ENCODE measurements around the gene SERPINA6.
"Not testable (repeated sequence)": the region's sequence is repeated elsewhere in the genome, so short reads cannot be mapped to it uniquely, and the experiment has no call there.

SERPINA6 gene

DNA sequence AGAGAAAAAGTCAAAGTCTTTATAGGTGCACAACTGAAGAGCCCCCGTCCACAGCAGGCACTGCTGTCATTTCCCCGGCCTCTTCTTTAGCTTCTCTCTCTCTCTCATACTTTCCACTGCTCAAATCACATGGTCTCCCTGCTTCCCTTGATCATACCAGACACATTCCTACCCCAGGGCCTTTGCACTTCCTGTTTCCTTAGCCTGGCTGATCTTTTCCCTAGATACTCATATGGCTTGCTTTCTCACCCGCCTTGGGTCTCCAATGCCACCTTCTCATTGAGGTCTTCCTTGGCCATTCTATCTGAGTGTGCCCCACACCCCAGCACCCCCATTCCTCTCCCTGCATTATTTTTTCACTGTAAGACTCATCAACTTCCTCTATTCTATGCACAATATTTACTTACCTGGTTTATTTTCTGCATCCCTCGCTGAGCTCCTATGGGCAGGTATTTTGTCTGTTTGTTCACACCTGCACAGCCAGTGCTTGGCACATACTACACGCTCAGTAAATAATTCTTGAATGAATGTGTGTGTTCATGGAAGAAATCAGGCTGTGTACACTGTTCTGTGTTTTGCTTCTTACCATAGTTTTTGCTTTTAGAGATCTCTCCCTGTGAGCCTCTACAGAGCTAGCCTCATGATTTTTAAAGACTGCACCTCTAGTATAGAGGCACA lies 33.4 kb upstream of the SERPINA6 start:
- H3K36me3 Mint-ChIP-seq (ENCODE audit: low read depth) = no peaks in the 10 kb centered on the region
- peaks cover 5% of the 10 kb centered on the region for H3K9me3 Mint-ChIP-seq

GRCh38 chr14:94355191-94355794 lies 32.2 kb upstream of the SERPINA6 start:
- Mint-ChIP-seq H3K4me1 (no peaks in the 10 kb centered on the region), H3K27ac (no peak overlapping the region), H3K9me3 (peaks cover 5% of the 10 kb centered on the region), H3K4me3 (no peak overlapping the region), H3K27me3 (ENCODE audit: low read depth) (peaks cover 36% of the 10 kb centered on the region), H3K36me3 (ENCODE audit: low read depth) (no peaks in the 10 kb centered on the region)
- TF ChIP-seq, protein P1, sequence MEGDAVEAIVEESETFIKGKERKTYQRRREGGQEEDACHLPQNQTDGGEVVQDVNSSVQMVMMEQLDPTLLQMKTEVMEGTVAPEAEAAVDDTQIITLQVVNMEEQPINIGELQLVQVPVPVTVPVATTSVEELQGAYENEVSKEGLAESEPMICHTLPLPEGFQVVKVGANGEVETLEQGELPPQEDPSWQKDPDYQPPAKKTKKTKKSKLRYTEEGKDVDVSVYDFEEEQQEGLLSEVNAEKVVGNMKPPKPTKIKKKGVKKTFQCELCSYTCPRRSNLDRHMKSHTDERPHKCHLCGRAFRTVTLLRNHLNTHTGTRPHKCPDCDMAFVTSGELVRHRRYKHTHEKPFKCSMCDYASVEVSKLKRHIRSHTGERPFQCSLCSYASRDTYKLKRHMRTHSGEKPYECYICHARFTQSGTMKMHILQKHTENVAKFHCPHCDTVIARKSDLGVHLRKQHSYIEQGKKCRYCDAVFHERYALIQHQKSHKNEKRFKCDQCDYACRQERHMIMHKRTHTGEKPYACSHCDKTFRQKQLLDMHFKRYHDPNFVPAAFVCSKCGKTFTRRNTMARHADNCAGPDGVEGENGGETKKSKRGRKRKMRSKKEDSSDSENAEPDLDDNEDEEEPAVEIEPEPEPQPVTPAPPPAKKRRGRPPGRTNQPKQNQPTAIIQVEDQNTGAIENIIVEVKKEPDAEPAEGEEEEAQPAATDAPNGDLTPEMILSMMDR (IDR thresholded peaks at IDR 0.05; ENCODE audit: unreplicated experiment in 3 of 3) = peak; percentile 34 to 38 (median 38)

More for the DNA sequence above, 33.4 kb upstream of the SERPINA6 start:
- Mint-ChIP-seq H3K4me3 (no peak overlapping the region), H3K27ac (no peak overlapping the region), H3K4me1 (no peaks in the 10 kb centered on the region), H3K27me3 (ENCODE audit: low read depth) (peaks cover 28% of the 10 kb centered on the region)
- TF ChIP-seq, protein P1 (IDR thresholded peaks at IDR 0.05; ENCODE audit: unreplicated experiment in 3 of 3) = no peak

DNA sequence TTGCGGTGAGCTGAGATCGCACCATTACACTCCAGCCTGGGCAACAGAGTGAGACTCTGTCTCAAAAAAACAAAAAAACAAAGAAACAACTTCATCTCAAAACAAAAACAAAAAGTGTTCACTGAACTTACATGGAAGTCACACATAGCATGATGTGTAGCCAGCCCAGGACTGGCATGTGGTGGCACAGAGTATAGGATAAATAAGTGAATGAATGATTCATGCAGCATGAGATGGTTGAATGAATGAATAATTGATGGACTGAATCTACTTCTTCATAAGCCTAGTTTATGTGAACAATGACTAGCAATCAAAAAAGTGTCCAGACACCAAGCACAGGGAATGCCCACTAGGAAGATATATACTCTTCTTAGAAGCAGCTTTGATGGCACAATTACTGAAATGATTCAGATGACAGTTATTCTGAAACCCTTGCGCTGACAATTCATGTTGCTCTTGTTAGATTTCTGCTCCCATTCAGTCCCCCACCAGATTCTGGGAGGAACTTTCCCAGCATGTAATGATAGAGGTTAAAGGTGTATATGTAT lies 31.6 kb upstream of the SERPINA6 start:
- H3K36me3 Mint-ChIP-seq (ENCODE audit: low read depth) = no peaks in the 10 kb centered on the region
- no peaks in the 10 kb centered on the region for H3K4me1 Mint-ChIP-seq
- no peak overlapping the region for H3K4me3 Mint-ChIP-seq
- H3K27ac Mint-ChIP-seq = no peak overlapping the region
- peaks cover 35% of the 10 kb centered on the region for H3K27me3 Mint-ChIP-seq (ENCODE audit: low read depth)
- peaks cover 5% of the 10 kb centered on the region for H3K9me3 Mint-ChIP-seq
- TF ChIP-seq, protein P1 (IDR thresholded peaks at IDR 0.05; ENCODE audit: unreplicated experiment in 3 of 3) = no peak

- H3K4me3 Mint-ChIP-seq; H3K9me3 Mint-ChIP-seq; H3K27ac Mint-ChIP-seq; H3K36me3 Mint-ChIP-seq (ENCODE audit: low read depth); H3K4me1 Mint-ChIP-seq: not testable (repeated sequence)
- H3K27me3 Mint-ChIP-seq (ENCODE audit: low read depth) = peaks cover 32% of the 10 kb centered on the region
Observed at GRCh38 chr14:94354190-94354589, 31.1 kb upstream of the SERPINA6 start.

DNA sequence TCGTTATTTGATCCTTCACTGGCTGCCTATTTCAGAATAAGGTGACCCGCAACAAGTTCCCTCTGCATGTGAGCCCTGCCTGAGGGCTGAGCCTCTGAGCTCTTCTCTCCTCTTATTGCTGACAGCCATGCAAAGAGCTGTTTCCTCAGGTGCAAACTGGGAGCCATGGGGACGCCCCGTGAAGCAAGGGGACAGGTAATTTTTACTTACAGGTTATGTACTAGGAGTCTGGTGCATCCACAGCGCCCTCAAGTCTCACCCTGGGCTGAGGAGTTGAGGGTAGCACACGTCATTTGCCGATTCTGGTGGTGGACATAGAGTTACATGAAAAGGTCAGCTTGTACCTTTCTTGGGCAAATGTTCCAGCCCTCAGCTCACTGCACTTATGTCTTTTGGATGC lies 26.1 kb upstream of the SERPINA6 start:
- peaks cover 18% of the 10 kb centered on the region for H3K27me3 Mint-ChIP-seq (ENCODE audit: low read depth)
- TF ChIP-seq, protein P1 (IDR thresholded peaks at IDR 0.05; ENCODE audit: unreplicated experiment in 3 of 3) = no peak
- no peak overlapping the region for H3K27ac Mint-ChIP-seq
- H3K9me3 Mint-ChIP-seq = peaks cover 5% of the 10 kb centered on the region
- H3K4me1 Mint-ChIP-seq = no peaks in the 10 kb centered on the region
- no peak overlapping the region for H3K4me3 Mint-ChIP-seq
- no peaks in the 10 kb centered on the region for H3K36me3 Mint-ChIP-seq (ENCODE audit: low read depth)

- no peaks in the 10 kb centered on the region for H3K4me1 Mint-ChIP-seq
- H3K27ac Mint-ChIP-seq = no peak overlapping the region
- TF ChIP-seq, protein P1 (IDR thresholded peaks at IDR 0.05; ENCODE audit: unreplicated experiment in 3 of 3) = no peak
Observed at GRCh38 chr14:94348836-94349235, 25.7 kb upstream of the SERPINA6 start.

More at GRCh38 chr14:94348836-94349235, 25.7 kb upstream of the SERPINA6 start:
- no peak overlapping the region for H3K4me3 Mint-ChIP-seq
- peaks cover 21% of the 10 kb centered on the region for H3K27me3 Mint-ChIP-seq (ENCODE audit: low read depth)
- H3K36me3 Mint-ChIP-seq (ENCODE audit: low read depth) = no peaks in the 10 kb centered on the region
- H3K9me3 Mint-ChIP-seq = peaks cover 5% of the 10 kb centered on the region
